ENCODE results near the gene KRT33B.
A peak's percentile ranks its signal among the peaks of the same experiment; 100 is the strongest.

Gene KRT33B

DNA sequence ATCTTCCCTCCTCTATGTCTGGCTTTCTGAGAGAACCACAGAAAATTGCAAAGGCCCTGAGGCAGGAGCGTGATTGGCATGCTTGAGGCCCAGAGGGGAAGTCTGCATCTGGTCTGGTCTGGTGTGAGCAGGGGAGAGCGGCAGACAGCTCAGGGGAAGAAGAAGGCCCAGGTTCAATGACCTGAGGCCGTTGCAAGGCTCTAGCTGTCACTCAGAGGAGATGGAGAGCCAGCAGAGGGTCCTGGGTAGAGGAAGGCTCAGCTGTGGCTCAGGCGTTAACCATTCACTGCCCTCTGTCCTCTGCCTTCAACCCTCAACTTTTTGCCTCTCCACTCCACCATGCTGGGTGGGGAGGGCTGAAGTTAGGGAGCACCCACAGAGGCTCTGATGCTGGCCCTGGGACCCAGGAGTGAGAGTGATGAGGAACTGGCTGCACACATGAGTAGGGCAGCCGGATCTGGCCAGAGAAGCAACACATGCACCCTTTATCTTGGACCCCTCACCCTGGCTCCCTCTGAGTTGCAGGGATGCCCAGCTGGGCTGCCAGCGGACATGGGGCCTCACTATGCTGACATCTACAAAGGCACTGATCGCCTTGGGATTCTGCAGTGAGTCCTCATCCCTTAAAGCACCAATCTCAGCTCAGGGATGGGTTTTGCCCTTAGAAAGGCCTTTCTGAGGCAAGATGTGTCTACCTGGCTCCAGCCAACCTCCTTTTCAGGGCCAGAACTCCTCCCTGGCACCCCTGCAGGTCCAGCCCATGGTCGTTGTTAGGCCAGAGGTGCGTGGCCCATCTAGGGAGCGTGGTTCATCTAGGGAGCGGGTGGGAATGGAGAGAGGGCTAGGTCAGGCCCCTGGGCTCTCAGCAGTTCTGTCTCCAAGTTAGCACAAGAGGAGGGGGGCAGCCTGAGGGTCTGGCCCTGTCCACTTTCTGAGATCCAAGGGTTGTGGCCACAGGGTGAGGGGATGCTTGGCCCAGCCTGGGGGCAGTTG is 46.4 kb downstream of the KRT33B start:
- no peak for DNase-seq

DNA sequence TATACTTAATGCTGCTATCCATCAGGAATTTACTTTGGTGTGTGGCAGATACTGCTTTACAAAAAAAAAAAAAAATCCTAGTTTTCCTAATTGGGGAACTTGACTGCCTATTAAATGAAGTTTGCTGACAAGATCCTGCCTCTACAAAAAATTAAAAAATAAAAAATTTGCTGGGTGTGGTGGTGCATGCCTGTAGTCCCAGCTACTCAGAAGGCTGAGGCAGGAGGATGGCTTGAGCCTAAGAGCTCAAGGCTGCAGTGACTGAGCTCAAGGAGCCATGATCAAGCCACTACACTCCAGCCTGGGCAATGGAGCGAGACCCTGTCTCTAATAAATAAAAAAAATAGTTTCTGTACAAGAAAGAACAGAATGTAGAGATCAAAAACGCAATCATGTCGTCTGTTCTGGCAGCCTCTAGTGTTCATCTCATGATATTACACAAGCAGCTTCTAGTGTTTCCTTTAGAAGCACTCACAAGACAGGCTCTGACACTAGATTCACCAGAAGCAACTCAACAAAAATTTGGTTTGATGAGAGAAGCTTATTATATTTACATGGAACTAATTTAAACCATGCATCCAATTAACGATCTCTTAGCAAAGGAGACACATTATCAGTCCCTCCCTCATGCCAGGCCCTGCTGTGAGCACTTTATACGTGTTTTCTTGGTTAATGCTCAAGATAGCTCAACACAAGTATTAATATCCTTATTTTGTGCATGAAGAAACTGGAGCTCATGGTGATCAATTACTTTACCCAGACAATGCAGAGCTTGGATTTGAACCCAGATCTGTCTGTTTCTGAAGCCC is 47.3 kb downstream of the KRT33B start:
- peak; percentile 42 for DNase-seq

- DNase-seq: no peak
Measured at GRCh38 chr17:41318231-41318630, 51.4 kb downstream of the KRT33B start.

DNA sequence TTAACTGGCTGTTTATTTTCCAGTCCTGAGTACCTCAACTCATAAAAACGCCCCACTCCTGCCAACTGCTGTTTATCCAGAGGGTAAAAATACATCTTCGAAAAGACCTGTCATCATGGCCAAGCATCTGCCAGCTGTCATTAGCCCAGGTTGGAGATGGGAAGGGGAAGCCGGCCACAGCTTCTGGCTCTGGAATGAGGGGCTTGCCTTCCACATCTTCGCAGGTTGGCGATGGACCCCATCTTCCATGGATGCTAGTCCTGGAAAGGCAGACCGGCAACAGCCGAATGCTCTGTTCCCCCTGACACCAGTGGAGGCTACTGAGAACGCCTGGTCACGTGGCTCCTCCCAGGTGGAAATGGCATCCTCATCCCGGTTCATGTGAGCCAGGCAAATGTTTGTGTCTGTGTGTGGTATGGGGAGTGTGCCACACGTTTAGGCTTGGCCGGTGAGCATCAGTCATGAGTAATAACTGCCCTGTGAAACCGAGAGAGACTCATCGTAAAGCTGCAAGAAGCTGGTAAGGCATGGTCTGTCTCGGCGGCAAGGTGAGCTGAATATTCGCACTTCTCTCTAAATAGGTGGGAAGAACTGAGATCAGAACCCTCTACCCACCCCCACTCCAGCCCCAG is 53.7 kb downstream of the KRT33B start:
- DNase-seq: no peak

- no peak for DNase-seq
Measured at GRCh38 chr17:41315204-41315794, 54.3 kb downstream of the KRT33B start, which contains the start of gene KRTAP17-1. Gene KRTAP17-1 (minus strand): TSS chr17:41315710. CDS start chr17:41315650, 60 bp downstream.
